H9 (cell line): ENCODE results near the gene RAPGEF6. TPM values are rescaled to one million over a fixed set of nuclear protein-coding genes. Genes with fewer than 3 reads are reported as not detected.

Source experiments
- DNase-seq: peaks from one replicate; pipeline ENCODE4 v3.0.0-alpha.2; 2017
- H2AFZ ChIP-seq: one replicate; pipeline ENCODE4 v1.6.1; 2013; ENCODE audit warnings: mild to moderate bottlenecking, low read length, control low read depth, moderate library complexity
- H2AK5ac ChIP-seq: 2 replicates; pipeline ENCODE4 v1.6.1; 2013; ENCODE audit warnings: low read length, control low read depth, mixed read lengths; ENCODE audit not compliant: insufficient read length
- H2BK120ac ChIP-seq: one replicate; pipeline ENCODE4 v1.6.1; 2013; ENCODE audit warnings: low read depth, mild to moderate bottlenecking, low read length, control low read depth, inconsistent platforms; ENCODE audit not compliant: poor library complexity, severe bottlenecking
- H2BK12ac ChIP-seq: 2 replicates; pipeline ENCODE4 v1.6.1; 2013; ENCODE audit warnings: low read length, control low read depth, mixed read lengths, low read depth; ENCODE audit not compliant: insufficient read length
- H2BK15ac ChIP-seq: 2 replicates; pipeline ENCODE4 v1.6.1; 2013; ENCODE audit warnings: low read depth, low read length, control low read depth
- H2BK20ac ChIP-seq: one replicate; pipeline ENCODE4 v1.6.1; 2013; ENCODE audit warnings: low read depth, mild to moderate bottlenecking, low read length, control low read depth, inconsistent platforms; ENCODE audit not compliant: poor library complexity, severe bottlenecking
- H2BK5ac ChIP-seq: 2 replicates; pipeline ENCODE4 v1.6.1; 2013; ENCODE audit warnings: low read length, control low read depth, mixed read lengths; ENCODE audit not compliant: insufficient read length
- H3K14ac ChIP-seq: 2 replicates; pipeline ENCODE4 v1.6.1; 2013; ENCODE audit warnings: low read length, control low read depth; ENCODE audit not compliant: insufficient read depth
- H3K18ac ChIP-seq: 2 replicates; pipeline ENCODE4 v1.6.1; 2013; ENCODE audit warnings: low read depth, mild to moderate bottlenecking, mixed read lengths, low read length, control low read depth; ENCODE audit not compliant: insufficient read length
- H3K23ac ChIP-seq: 2 replicates; pipeline ENCODE4 v1.6.1; 2013; ENCODE audit warnings: low read length, control low read depth, mixed read lengths, low read depth; ENCODE audit not compliant: insufficient read length
- H3K23me2 ChIP-seq: 2 replicates; pipeline ENCODE4 v1.6.1; 2013; ENCODE audit warnings: low read depth, mild to moderate bottlenecking, mixed read lengths, low read length, control low read depth; ENCODE audit not compliant: insufficient read length, poor library complexity, severe bottlenecking
- H3K27ac ChIP-seq: 2 replicates; pipeline ENCODE4 v1.5.1; 2013; ENCODE audit warnings: low read length, control low read depth, mixed read lengths, low read depth; ENCODE audit not compliant: insufficient read length
- H3K27me3 ChIP-seq: 2 replicates; pipeline ENCODE4 v1.6.1; 2013; ENCODE audit warnings: low read length, control low read depth, inconsistent platforms; ENCODE audit not compliant: insufficient read depth
- H3K4ac ChIP-seq: 2 replicates; pipeline ENCODE4 v1.6.1; 2013; ENCODE audit warnings: low read depth, mild to moderate bottlenecking, control low read depth, inconsistent platforms, low read length, moderate library complexity
- H3K4me1 ChIP-seq: 2 replicates; pipeline ENCODE4 v1.6.1; 2013; ENCODE audit warnings: low read length, control low read depth, inconsistent platforms; ENCODE audit not compliant: insufficient read depth
- H3K4me2 ChIP-seq: 2 replicates; pipeline ENCODE4 v1.6.1; 2013; ENCODE audit warnings: low read length, control low read depth, mixed read lengths; ENCODE audit not compliant: insufficient read length, insufficient read depth
- H3K56ac ChIP-seq: 2 replicates; pipeline ENCODE4 v1.6.1; 2013; ENCODE audit warnings: low read depth, mild to moderate bottlenecking, mixed read lengths, low read length, control low read depth; ENCODE audit not compliant: insufficient read length
- H3K79me1 ChIP-seq: 2 replicates; pipeline ENCODE4 v1.6.1; 2013; ENCODE audit warnings: low read depth, mild to moderate bottlenecking, moderate library complexity, low read length, control low read depth, inconsistent platforms; ENCODE audit not compliant: insufficient read depth, poor library complexity, severe bottlenecking
- H3K79me2 ChIP-seq: 2 replicates; pipeline ENCODE4 v1.6.1; 2013; ENCODE audit warnings: low read length, control low read depth, inconsistent platforms; ENCODE audit not compliant: insufficient read depth
- H3K9ac ChIP-seq: 2 replicates; pipeline ENCODE4 v1.6.1; 2013; ENCODE audit warnings: low read length, control low read depth, mixed read lengths; ENCODE audit not compliant: insufficient read length; ENCODE audit errors: extremely low read depth
- H3K9me3 ChIP-seq: one replicate; pipeline ENCODE4 v1.6.1; 2013; ENCODE audit warnings: low read depth, low read length, inconsistent platforms; ENCODE audit not compliant: control insufficient read depth
- H3T11ph ChIP-seq: one replicate; pipeline ENCODE4 v1.6.1; 2013; ENCODE audit warnings: mild to moderate bottlenecking, low read length, control low read depth, inconsistent platforms
- H4K20me1 ChIP-seq: one replicate; pipeline ENCODE4 v1.6.1; 2013; ENCODE audit not compliant: control insufficient read depth, insufficient read length, insufficient read depth
- H4K5ac ChIP-seq: 2 replicates; pipeline ENCODE4 v1.6.1; 2013; ENCODE audit warnings: low read depth, mild to moderate bottlenecking, mixed read lengths, low read length, control low read depth; ENCODE audit not compliant: insufficient read length
- H4K8ac ChIP-seq: replicated peaks from 2 replicates; pipeline ENCODE4 v1.6.1; 2013; ENCODE audit warnings: low read length, control low read depth, mixed read lengths, low read depth; ENCODE audit not compliant: insufficient read length
- H4K91ac ChIP-seq: 2 replicates; pipeline ENCODE4 v1.6.1; 2013; ENCODE audit warnings: low read depth, mild to moderate bottlenecking, moderate library complexity, mixed read lengths, low read length, control low read depth; ENCODE audit not compliant: insufficient read length
- H3K27ac Mint-ChIP-seq, 3 experiments: 2 replicates in 2 of 3; 3 replicates in 1 of 3; pipeline ENCODE4 v1.8.0; 2020 to 2021; ENCODE audit warnings: mixed read lengths in 3 of 3, mild to moderate bottlenecking in 1 of 3, moderate library complexity in 1 of 3
- H3K27me3 Mint-ChIP-seq: 2 replicates; pipeline ENCODE4 v1.8.0; 2021; ENCODE audit warnings: low read depth, mild to moderate bottlenecking, moderate library complexity, mixed read lengths
- H3K36me3 Mint-ChIP-seq, 3 experiments: 2 replicates in 2 of 3; 3 replicates in 1 of 3; pipeline ENCODE4 v1.8.0; 2020 to 2021; ENCODE audit warnings: low read depth in 3 of 3, mixed read lengths in 3 of 3; ENCODE audit not compliant: insufficient read depth in 1 of 3
- H3K4me1 Mint-ChIP-seq, 2 experiments: 2 replicates each; pipeline ENCODE4 v1.8.0; 2020; ENCODE audit warnings: mixed read lengths in 2 of 2
- H3K4me3 Mint-ChIP-seq, 2 experiments: 2 replicates in 1 of 2; 3 replicates in 1 of 2; pipeline ENCODE4 v1.8.0; 2020 to 2021; ENCODE audit warnings: mild to moderate bottlenecking in 2 of 2, mixed read lengths in 2 of 2, moderate library complexity in 1 of 2
- H3K9me3 Mint-ChIP-seq, 2 experiments: 2 replicates in 1 of 2; 3 replicates in 1 of 2; pipeline ENCODE4 v1.8.0; 2020; ENCODE audit warnings: mild to moderate bottlenecking in 2 of 2, mixed read lengths in 2 of 2, moderate library complexity in 1 of 2
- WGBS: extraction: QIAGEN DNeasy Blood & Tissue Kit; methylation state at CpG from one replicate; pipeline ENCODE4 v1.1.7; 2013; ENCODE audit warnings: missing lambda C conversion rate, low lambda C conversion rate, mixed read lengths; ENCODE audit not compliant: insufficient read length; ENCODE audit errors: extremely low coverage; 5-methylcytosine and 5-hydroxymethylcytosine counted together
- total RNA-seq: library from RNA; stranded (reverse); gene quantifications from 2 replicates; pipeline ENCODE4 v1.2.1, GENCODE V29; 2021
- TF ChIP-seq, protein P1 (sequence below): fragments of 200-600 bp; sonication (generic); conservative IDR thresholded peaks from 3 replicates; pipeline ENCODE4 v1.8.0; 2021; ENCODE audit warnings: antibody characterized with exemption, mild to moderate bottlenecking

Gene RAPGEF6
- total RNA-seq, 1 experiment from 2014 or later = 19.7 TPM

DNA sequence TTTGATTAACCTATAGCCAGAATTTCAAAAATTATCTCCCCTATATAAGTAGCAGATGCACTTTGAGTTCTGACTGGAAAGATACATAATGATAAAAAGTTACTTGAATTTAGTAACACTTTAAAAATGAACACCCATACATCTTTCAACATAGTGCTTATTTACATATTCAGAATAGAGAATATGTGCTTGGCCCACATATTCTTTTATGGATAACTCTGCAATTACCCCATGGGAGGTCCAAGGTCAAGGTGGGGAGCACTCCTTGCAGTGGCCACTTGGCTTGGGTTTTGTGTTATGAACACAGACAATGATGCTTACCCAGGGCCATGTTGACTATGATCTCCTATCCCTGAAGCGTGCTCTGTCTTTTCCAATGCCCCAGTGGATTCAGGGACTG is 201.9 kb downstream of the RAPGEF6 start:
- peaks cover 10 to 64% (median 37%) of the 10 kb centered on the region in 3 experiments; a peak in 6 of 7 replicates for H3K36me3 Mint-ChIP-seq
- H3K23ac ChIP-seq = no peak overlapping the region
- no peak overlapping the region for H4K8ac ChIP-seq
- H3K27ac Mint-ChIP-seq = 0 out of 7 replicates have a peak overlapping the region, but pooled peaks of 1 of the 3 experiments have one; percentile 11
- H2BK15ac ChIP-seq = no peak overlapping the region
- no peak overlapping the region for H3T11ph ChIP-seq
- no peak overlapping the region for H2BK20ac ChIP-seq
- no peak overlapping the region for H2BK12ac ChIP-seq
- H3K4me3 Mint-ChIP-seq = no peak overlapping the region
- H3K79me1 ChIP-seq = no peaks in the 10 kb centered on the region
- no peak overlapping the region for H2AFZ ChIP-seq
- H3K4me2 ChIP-seq = no peak overlapping the region
- no peak overlapping the region for H2BK120ac ChIP-seq
- H3K27me3 Mint-ChIP-seq = no peaks in the 10 kb centered on the region
- H3K27me3 ChIP-seq = no peaks in the 10 kb centered on the region
- H4K20me1 ChIP-seq = no peaks in the 10 kb centered on the region
- no peak overlapping the region for H3K4ac ChIP-seq
- H3K9me3 ChIP-seq = no peaks in the 10 kb centered on the region
- H4K5ac ChIP-seq = no peak overlapping the region
- H2AK5ac ChIP-seq = no peak overlapping the region
- no peak overlapping the region for H3K14ac ChIP-seq
- H3K4me1 Mint-ChIP-seq = peaks cover 0 to 3% of the 10 kb centered on the region in 2 experiments; a peak in 1 of 4 replicates
- TF ChIP-seq, protein P1, sequence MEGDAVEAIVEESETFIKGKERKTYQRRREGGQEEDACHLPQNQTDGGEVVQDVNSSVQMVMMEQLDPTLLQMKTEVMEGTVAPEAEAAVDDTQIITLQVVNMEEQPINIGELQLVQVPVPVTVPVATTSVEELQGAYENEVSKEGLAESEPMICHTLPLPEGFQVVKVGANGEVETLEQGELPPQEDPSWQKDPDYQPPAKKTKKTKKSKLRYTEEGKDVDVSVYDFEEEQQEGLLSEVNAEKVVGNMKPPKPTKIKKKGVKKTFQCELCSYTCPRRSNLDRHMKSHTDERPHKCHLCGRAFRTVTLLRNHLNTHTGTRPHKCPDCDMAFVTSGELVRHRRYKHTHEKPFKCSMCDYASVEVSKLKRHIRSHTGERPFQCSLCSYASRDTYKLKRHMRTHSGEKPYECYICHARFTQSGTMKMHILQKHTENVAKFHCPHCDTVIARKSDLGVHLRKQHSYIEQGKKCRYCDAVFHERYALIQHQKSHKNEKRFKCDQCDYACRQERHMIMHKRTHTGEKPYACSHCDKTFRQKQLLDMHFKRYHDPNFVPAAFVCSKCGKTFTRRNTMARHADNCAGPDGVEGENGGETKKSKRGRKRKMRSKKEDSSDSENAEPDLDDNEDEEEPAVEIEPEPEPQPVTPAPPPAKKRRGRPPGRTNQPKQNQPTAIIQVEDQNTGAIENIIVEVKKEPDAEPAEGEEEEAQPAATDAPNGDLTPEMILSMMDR = no peak
- no peak overlapping the region for H3K9ac ChIP-seq
- H3K23me2 ChIP-seq = no peaks in the 10 kb centered on the region
- no peak overlapping the region for H3K18ac ChIP-seq
- no peak overlapping the region for H2BK5ac ChIP-seq
- WGBS = no CpG with 5 or more reads among the region's 1 CpG
- no peaks in the 10 kb centered on the region for H3K79me2 ChIP-seq
- no peak overlapping the region for H3K56ac ChIP-seq
- no peaks in the 10 kb centered on the region for H3K9me3 Mint-ChIP-seq
- no peak overlapping the region for H3K27ac ChIP-seq
- H4K91ac ChIP-seq = no peak overlapping the region
- no peaks in the 10 kb centered on the region for H3K4me1 ChIP-seq
- DNase-seq = no peak
